T1000 (cell line): ENCODE results near the gene VIT.
"Not testable (repeated sequence)": the region's sequence is repeated elsewhere in the genome, so short reads cannot be mapped to it uniquely, and the experiment has no call there.

Experiments
- DNase-seq: peaks from one replicate; lab custom pipeline; 2025; ENCODE audit warnings: mixed read lengths; lab: John Stamatoyannopoulos, UW

VIT gene

GRCh38 chr2:36807223-36807886 lies 110.8 kb downstream of the VIT start:
- no peak for DNase-seq

- no peak for DNase-seq
These were observed 112.0 kb downstream of the VIT start for GRCh38 chr2:36808386-36809068.

GRCh38 chr2:36809069-36809445 lies 112.5 kb downstream of the VIT start:
- no peak for DNase-seq

GRCh38 chr2:36811071-36811470 lies 114.6 kb downstream of the VIT start:
- DNase-seq = no peak

- no peak for DNase-seq
These were observed 115.7 kb downstream of the VIT start for GRCh38 chr2:36812196-36812595.

- DNase-seq = no peak
These were observed 122.0 kb downstream of the VIT start for GRCh38 chr2:36818542-36818941.

GRCh38 chr2:36819095-36819711 lies 122.7 kb downstream of the VIT start:
- no peak for DNase-seq

- DNase-seq = no peak
These were observed 124.6 kb downstream of the VIT start for GRCh38 chr2:36820942-36821605.

GRCh38 chr2:36823862-36824261 lies 127.4 kb downstream of the VIT start:
- DNase-seq = no peak

- no peak for DNase-seq
These were observed 127.8 kb downstream of the VIT start for GRCh38 chr2:36824273-36824672.

- DNase-seq = not testable (repeated sequence)
These were observed 128.2 kb downstream of the VIT start for GRCh38 chr2:36824683-36825082.

- DNase-seq = no peak
These were observed 134.7 kb downstream of the VIT start for GRCh38 chr2:36831185-36831584.

GRCh38 chr2:36834203-36834602 lies 137.7 kb downstream of the VIT start:
- DNase-seq = no peak

GRCh38 chr2:36834731-36835524 lies 138.4 kb downstream of the VIT start:
- DNase-seq = no peak

GRCh38 chr2:36839976-36840617 lies 143.6 kb downstream of the VIT start:
- DNase-seq = no peak

GRCh38 chr2:36843838-36844237 lies 147.3 kb downstream of the VIT start:
- DNase-seq = no peak

- DNase-seq = no peak
These were observed 152.8 kb downstream of the VIT start for GRCh38 chr2:36849265-36849664.

GRCh38 chr2:36854241-36854640 lies 157.7 kb downstream of the VIT start:
- DNase-seq = no peak

GRCh38 chr2:36855429-36855828 lies 158.9 kb downstream of the VIT start:
- DNase-seq = no peak

GRCh38 chr2:36857713-36858112 lies 161.2 kb downstream of the VIT start:
- DNase-seq = no peak

- DNase-seq = no peak
These were observed 162.3 kb downstream of the VIT start for GRCh38 chr2:36858551-36859365.
